GM12892 (cell line): Measurements from ENCODE around the gene FTSJ1.

Experiments
- POLR2A ChIP-seq: IDR thresholded peaks from 2 replicates; pipeline ENCODE4 v1.6.1; 2011; ENCODE audit warnings: low read depth, low read length, control low read depth
- TAF1 ChIP-seq: IDR thresholded peaks from 2 replicates; pipeline ENCODE4 v1.6.1; 2011; ENCODE audit warnings: low read depth, mild to moderate bottlenecking, control low read depth, low read length, borderline replicate concordance

- TF ChIP-seq POLR2A = no peak
- TF ChIP-seq TAF1 = no peak
These were observed 10.6 kb upstream of the FTSJ1 start for GRCh38 chrX:48465336-48465933.
